HG03064 (cell line): ENCODE measurements around the gene KPTN.

Experiments
- ATAC-seq: cut with Tn5 transposase; IDR thresholded peaks from one replicate; pipeline ENCODE4 v1.9.1; 2021; ENCODE audit warnings: low read depth; ENCODE audit not compliant: unreplicated experiment

The KPTN gene

GRCh38 chr19:47471381-47471732 is 12.7 kb downstream of the KPTN start:
- no peak for ATAC-seq

GRCh38 chr19:47470447-47471195 is 13.4 kb downstream of the KPTN start:
- no peak for ATAC-seq

GRCh38 chr19:47469719-47470118 is 14.3 kb downstream of the KPTN start:
- ATAC-seq = no peak

GRCh38 chr19:47469363-47469700 is 14.7 kb downstream of the KPTN start:
- no peak for ATAC-seq

GRCh38 chr19:47467914-47468313 is 16.1 kb downstream of the KPTN start:
- ATAC-seq = no peak

- ATAC-seq = no peak
These were observed 18.1 kb downstream of the KPTN start for GRCh38 chr19:47465957-47466356.

GRCh38 chr19:47464675-47465419 is 19.2 kb downstream of the KPTN start:
- no peak for ATAC-seq

GRCh38 chr19:47461876-47462275 is 22.1 kb downstream of the KPTN start:
- ATAC-seq = no peak

GRCh38 chr19:47459477-47459876 is 24.5 kb downstream of the KPTN start:
- ATAC-seq = no peak

GRCh38 chr19:47458672-47459071 is 25.3 kb downstream of the KPTN start:
- no peak for ATAC-seq

GRCh38 chr19:47456721-47457474 is 27.1 kb downstream of the KPTN start:
- no peak for ATAC-seq

GRCh38 chr19:47450478-47450877 is 33.5 kb downstream of the KPTN start:
- no peak for ATAC-seq

GRCh38 chr19:47448360-47448727 is 35.7 kb downstream of the KPTN start:
- ATAC-seq = no peak

- ATAC-seq = no peak
These were observed 36.3 kb downstream of the KPTN start for GRCh38 chr19:47447470-47448359.

- no peak for ATAC-seq
These were observed 37.2 kb downstream of the KPTN start for GRCh38 chr19:47446534-47447469.

- ATAC-seq = no peak
These were observed 38.0 kb downstream of the KPTN start for GRCh38 chr19:47445937-47446402.

- ATAC-seq = no peak
These were observed 38.5 kb downstream of the KPTN start for GRCh38 chr19:47445527-47445926.

- ATAC-seq = no peak
These were observed 39.6 kb downstream of the KPTN start for GRCh38 chr19:47444388-47444821.

- no peak for ATAC-seq
These were observed 40.7 kb downstream of the KPTN start for GRCh38 chr19:47443331-47443730.
